ENCODE results near the gene MSI2.

GRCh38 chr17:57595426-57595825 lies 339.1 kb downstream of the MSI2 start:
- TF ChIP-seq POLR2AphosphoS5 (IDR thresholded peaks at IDR 0.05) (no peak), CTCF (IDR thresholded peaks at IDR 0.05) (no peak), EP300 (IDR thresholded peaks at IDR 0.05) (no peak)

Data from suprapubic skin (tissue), 4 donors.